Measurements from ENCODE around the gene TMEFF1. TPM values are rescaled to one million over a fixed set of nuclear protein-coding genes. Genes with fewer than 3 reads are reported as not detected.
A peak's percentile ranks its signal among the peaks of the same experiment; 100 is the strongest.
"Not testable (repeated sequence)": the region's sequence is repeated elsewhere in the genome, so short reads cannot be mapped to it uniquely, and the experiment has no call there.

The TMEFF1 gene
- polyA plus RNA-seq, 4 donors: 0.30 to 0.90 TPM; not detected in 2

GRCh38 chr9:100515578-100516494 lies 42.9 kb downstream of the TMEFF1 start:
- DNase-seq: peak in 1 of 2 donors; percentile 6
- no peaks in the 10 kb centered on the region for H3K36me3 ChIP-seq (ENCODE audit: control insufficient read depth in 3 of 3, insufficient read depth in 2 of 3, low read depth in 1 of 3, low read length in 3 of 3)
- no peak overlapping the region for H3K27ac ChIP-seq (ENCODE audit: low read depth in 1 of 3, low read length in 2 of 3)
- no peak for FAIRE-seq
- H3K4me3 ChIP-seq (ENCODE audit: low read depth in 1 of 3, low read length in 3 of 3): no peak overlapping the region
- H3K27me3 ChIP-seq (ENCODE audit: control insufficient read depth in 3 of 3, insufficient read depth in 3 of 3, low read length in 3 of 3): no peaks in the 10 kb centered on the region
- no peaks in the 10 kb centered on the region for H3K4me1 ChIP-seq (ENCODE audit: control insufficient read depth in 3 of 3, insufficient read depth in 2 of 3, low read depth in 1 of 3, low read length in 2 of 3)
- 69 to 77% (median 73%) methylated on average over 6 of the region's 6 CpGs for WGBS, 3 donors
- no peaks in the 10 kb centered on the region for H3K9me3 ChIP-seq (ENCODE audit: control insufficient read depth in 2 of 2, insufficient read depth in 1 of 2, low read depth in 1 of 2, low read length in 1 of 2)

DNA sequence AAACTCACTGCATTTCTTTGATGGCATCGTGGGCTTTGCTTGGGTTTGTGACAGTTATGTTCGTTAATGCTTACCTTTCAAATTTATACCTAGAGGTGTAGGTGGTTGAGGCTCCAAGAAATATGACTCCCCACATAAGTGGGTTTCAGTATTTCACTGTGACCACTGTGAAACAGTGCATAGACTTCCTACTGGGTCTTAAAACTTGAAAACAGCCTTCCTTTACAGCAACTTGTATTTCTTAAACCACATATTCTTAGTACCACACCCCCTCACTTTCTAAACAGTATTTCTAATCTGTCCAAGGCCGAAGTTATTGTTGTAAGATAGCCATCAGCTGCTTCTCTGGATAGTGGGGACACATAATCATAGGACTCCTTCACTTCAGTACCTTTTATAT lies 48.3 kb downstream of the TMEFF1 start:
- Histone ChIP-seq H3K27ac (ENCODE audit: low read depth in 1 of 3, low read length in 2 of 3) (no peak overlapping the region), H3K36me3 (ENCODE audit: control insufficient read depth in 3 of 3, insufficient read depth in 2 of 3, low read depth in 1 of 3, low read length in 3 of 3) (no peaks in the 10 kb centered on the region), H3K9me3 (ENCODE audit: control insufficient read depth in 2 of 2, insufficient read depth in 1 of 2, low read depth in 1 of 2, low read length in 1 of 2) (no peaks in the 10 kb centered on the region), H3K4me1 (ENCODE audit: control insufficient read depth in 3 of 3, insufficient read depth in 2 of 3, low read depth in 1 of 3, low read length in 2 of 3) (no peaks in the 10 kb centered on the region), H3K4me3 (ENCODE audit: low read depth in 1 of 3, low read length in 3 of 3) (no peak overlapping the region), H3K27me3 (ENCODE audit: control insufficient read depth in 3 of 3, insufficient read depth in 3 of 3, low read length in 3 of 3) (no peaks in the 10 kb centered on the region)
- 60 to 80% (median 66%) methylated on average over 3 of the region's 3 CpGs for WGBS, 3 donors
- no peak for FAIRE-seq
- DNase-seq: no peak

DNA sequence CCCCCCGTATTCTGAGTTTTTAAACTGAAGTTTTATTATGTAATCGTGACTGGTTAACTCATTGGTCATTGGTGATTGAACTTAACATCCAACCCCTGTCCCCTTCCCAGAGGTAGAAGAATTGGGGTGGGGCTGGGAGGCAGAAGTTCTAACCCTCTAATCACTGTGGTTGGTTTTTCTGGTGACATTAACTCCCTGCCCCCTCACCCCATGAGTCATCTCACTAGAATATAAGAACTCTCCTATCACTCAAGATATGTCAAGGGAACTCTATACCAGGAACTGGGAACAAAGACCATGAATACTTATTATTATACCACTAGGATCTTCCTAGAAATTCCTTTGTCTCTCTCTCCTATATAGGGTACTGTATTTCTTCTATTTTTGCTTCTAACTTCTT lies 52.6 kb downstream of the TMEFF1 start:
- 94 to 100% (median 100%) methylated on average over 2 of the region's 2 CpGs for WGBS, 3 donors
- Histone ChIP-seq H3K27ac (ENCODE audit: low read depth in 1 of 3, low read length in 2 of 3) (no peak overlapping the region), H3K36me3 (ENCODE audit: control insufficient read depth in 3 of 3, insufficient read depth in 2 of 3, low read depth in 1 of 3, low read length in 3 of 3) (no peaks in the 10 kb centered on the region), H3K9me3 (ENCODE audit: control insufficient read depth in 2 of 2, insufficient read depth in 1 of 2, low read depth in 1 of 2, low read length in 1 of 2) (no peaks in the 10 kb centered on the region), H3K4me1 (ENCODE audit: control insufficient read depth in 3 of 3, insufficient read depth in 2 of 3, low read depth in 1 of 3, low read length in 2 of 3) (no peaks in the 10 kb centered on the region), H3K4me3 (ENCODE audit: low read depth in 1 of 3, low read length in 3 of 3) (no peak overlapping the region), H3K27me3 (ENCODE audit: control insufficient read depth in 3 of 3, insufficient read depth in 3 of 3, low read length in 3 of 3) (no peaks in the 10 kb centered on the region)
- DNase-seq (no peak), FAIRE-seq (no peak)

DNA sequence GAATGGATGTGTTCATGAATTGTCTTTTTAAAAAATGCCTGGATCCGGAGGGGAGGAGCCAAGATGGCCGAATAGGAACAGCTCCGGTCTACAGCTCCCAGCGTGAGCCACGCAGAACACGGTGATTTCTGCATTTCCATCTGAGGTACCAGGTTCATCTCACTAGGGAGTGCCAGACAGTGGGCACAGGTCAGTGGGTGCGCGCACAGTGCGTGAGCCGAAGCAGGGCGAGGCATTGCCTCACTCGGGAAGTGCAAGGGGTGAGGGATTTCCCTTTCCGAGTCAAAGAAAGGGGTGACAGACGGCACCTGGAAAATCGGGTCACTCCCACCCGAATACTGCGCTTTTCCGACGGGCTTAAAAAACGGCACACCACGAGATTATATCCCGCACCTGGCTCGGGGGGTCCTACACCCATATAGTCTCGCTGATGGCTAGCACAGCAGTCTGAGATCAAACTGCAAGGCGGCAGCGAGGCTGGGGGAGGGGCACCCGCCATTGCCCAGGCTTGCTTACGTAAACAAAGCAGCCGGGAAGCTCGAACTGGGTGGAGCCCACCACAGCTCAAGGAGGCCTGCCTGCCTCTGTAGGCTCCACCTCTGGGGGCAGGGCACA lies 54.3 kb downstream of the TMEFF1 start:
- 92 to 97% (median 94%) methylated on average over 27 to 30 of the region's 30 CpGs for WGBS, 3 donors
- H3K36me3 ChIP-seq (ENCODE audit: control insufficient read depth in 3 of 3, insufficient read depth in 2 of 3, low read depth in 1 of 3, low read length in 3 of 3); H3K27me3 ChIP-seq (ENCODE audit: control insufficient read depth in 3 of 3, insufficient read depth in 3 of 3, low read length in 3 of 3); H3K4me3 ChIP-seq (ENCODE audit: low read depth in 1 of 3, low read length in 3 of 3); FAIRE-seq; DNase-seq; H3K9me3 ChIP-seq (ENCODE audit: control insufficient read depth in 2 of 2, insufficient read depth in 1 of 2, low read depth in 1 of 2, low read length in 1 of 2); H3K4me1 ChIP-seq (ENCODE audit: control insufficient read depth in 3 of 3, insufficient read depth in 2 of 3, low read depth in 1 of 3, low read length in 2 of 3); H3K27ac ChIP-seq (ENCODE audit: low read depth in 1 of 3, low read length in 2 of 3): not testable (repeated sequence)

GRCh38 chr9:100534401-100534800 lies 61.5 kb downstream of the TMEFF1 start:
- WGBS, 3 donors: 80 to 87% (median 84%) methylated on average over 4 of the region's 4 CpGs
- no peaks in the 10 kb centered on the region for H3K4me1 ChIP-seq (ENCODE audit: control insufficient read depth in 3 of 3, insufficient read depth in 2 of 3, low read depth in 1 of 3, low read length in 2 of 3)
- H3K27me3 ChIP-seq (ENCODE audit: control insufficient read depth in 3 of 3, insufficient read depth in 3 of 3, low read length in 3 of 3): no peaks in the 10 kb centered on the region
- no peak overlapping the region for H3K4me3 ChIP-seq (ENCODE audit: low read depth in 1 of 3, low read length in 3 of 3)
- no peak overlapping the region for H3K27ac ChIP-seq (ENCODE audit: low read depth in 1 of 3, low read length in 2 of 3)
- FAIRE-seq: no peak
- no peaks in the 10 kb centered on the region for H3K36me3 ChIP-seq (ENCODE audit: control insufficient read depth in 3 of 3, insufficient read depth in 2 of 3, low read depth in 1 of 3, low read length in 3 of 3)
- DNase-seq: no peak
- no peaks in the 10 kb centered on the region for H3K9me3 ChIP-seq (ENCODE audit: control insufficient read depth in 2 of 2, insufficient read depth in 1 of 2, low read depth in 1 of 2, low read length in 1 of 2)

DNA sequence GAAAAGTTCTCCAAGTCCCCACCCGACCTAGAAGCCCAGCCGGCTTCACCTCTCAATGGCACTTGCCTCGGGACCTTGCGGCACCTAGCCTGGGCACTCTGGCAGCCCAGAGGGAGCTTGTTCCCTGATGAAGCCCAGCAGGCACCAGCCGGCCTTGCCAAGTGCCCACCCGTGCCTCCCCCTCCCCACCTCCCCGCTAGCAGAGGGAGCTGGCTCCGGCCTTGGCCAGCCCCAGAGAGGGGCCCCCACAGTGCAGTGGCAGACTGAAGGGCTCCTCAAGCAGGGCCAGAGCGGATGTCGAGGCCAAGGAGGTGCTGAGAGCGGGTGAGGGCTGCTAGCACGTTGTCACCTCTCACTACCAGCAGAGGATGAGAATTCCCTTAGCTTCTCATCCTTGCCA lies 67.4 kb downstream of the TMEFF1 start:
- 91 to 96% (median 95%) methylated on average over 12 of the region's 12 CpGs for WGBS, 3 donors
- Histone ChIP-seq H3K36me3 (ENCODE audit: control insufficient read depth in 3 of 3, insufficient read depth in 2 of 3, low read depth in 1 of 3, low read length in 3 of 3) (no peaks in the 10 kb centered on the region), H3K4me1 (ENCODE audit: control insufficient read depth in 3 of 3, insufficient read depth in 2 of 3, low read depth in 1 of 3, low read length in 2 of 3) (no peaks in the 10 kb centered on the region), H3K27ac (ENCODE audit: low read depth in 1 of 3, low read length in 2 of 3) (no peak overlapping the region), H3K27me3 (ENCODE audit: control insufficient read depth in 3 of 3, insufficient read depth in 3 of 3, low read length in 3 of 3) (no peaks in the 10 kb centered on the region), H3K4me3 (ENCODE audit: low read depth in 1 of 3, low read length in 3 of 3) (no peak overlapping the region), H3K9me3 (ENCODE audit: control insufficient read depth in 2 of 2, insufficient read depth in 1 of 2, low read depth in 1 of 2, low read length in 1 of 2) (peaks cover 0 to 12% of the 10 kb centered on the region in 2 donors)
- no peak for DNase-seq
- FAIRE-seq: no peak

DNA sequence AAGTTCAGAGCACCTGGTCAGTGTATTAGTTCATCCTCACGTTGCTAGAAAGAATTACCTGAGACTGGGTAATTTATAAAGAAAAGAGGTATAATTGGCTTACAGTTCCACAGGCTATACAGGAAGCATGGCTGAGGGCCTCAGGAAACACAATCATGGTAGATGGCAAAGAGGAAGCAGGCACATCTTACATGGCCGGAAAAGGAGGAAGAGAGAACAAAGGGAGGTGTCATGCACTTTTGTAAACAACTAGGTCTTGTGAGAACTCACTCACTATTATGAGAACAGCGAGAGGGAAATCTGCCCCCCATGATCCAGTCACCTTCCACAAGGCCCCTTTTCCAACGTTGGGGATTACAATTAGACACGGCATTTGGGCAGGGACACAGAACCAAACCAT lies 76.1 kb downstream of the TMEFF1 start:
- Histone ChIP-seq H3K27ac (ENCODE audit: low read depth in 1 of 3, low read length in 2 of 3) (no peak overlapping the region), H3K36me3 (ENCODE audit: control insufficient read depth in 3 of 3, insufficient read depth in 2 of 3, low read depth in 1 of 3, low read length in 3 of 3) (no peaks in the 10 kb centered on the region), H3K27me3 (ENCODE audit: control insufficient read depth in 3 of 3, insufficient read depth in 3 of 3, low read length in 3 of 3) (no peaks in the 10 kb centered on the region), H3K4me3 (ENCODE audit: low read depth in 1 of 3, low read length in 3 of 3) (no peak overlapping the region), H3K4me1 (ENCODE audit: control insufficient read depth in 3 of 3, insufficient read depth in 2 of 3, low read depth in 1 of 3, low read length in 2 of 3) (no peaks in the 10 kb centered on the region), H3K9me3 (ENCODE audit: control insufficient read depth in 2 of 2, insufficient read depth in 1 of 2, low read depth in 1 of 2, low read length in 1 of 2) (peaks cover 0 to 15% of the 10 kb centered on the region in 2 donors)
- no peak for FAIRE-seq
- 83 to 88% (median 86%) methylated on average over 5 of the region's 5 CpGs for WGBS, 3 donors
- DNase-seq: no peak

GRCh38 chr9:100554935-100555401 lies 82.0 kb downstream of the TMEFF1 start:
- H3K27ac ChIP-seq (ENCODE audit: low read depth in 1 of 3, low read length in 2 of 3): no peak overlapping the region
- 57 to 88% (median 86%) methylated on average over 2 of the region's 2 CpGs for WGBS, 3 donors
- DNase-seq (no peak), FAIRE-seq (no peak)
- no peak overlapping the region for H3K4me3 ChIP-seq (ENCODE audit: low read depth in 1 of 3, low read length in 3 of 3)
- no peaks in the 10 kb centered on the region for H3K36me3 ChIP-seq (ENCODE audit: control insufficient read depth in 3 of 3, insufficient read depth in 2 of 3, low read depth in 1 of 3, low read length in 3 of 3)
- H3K9me3 ChIP-seq (ENCODE audit: control insufficient read depth in 2 of 2, insufficient read depth in 1 of 2, low read depth in 1 of 2, low read length in 1 of 2): no peaks in the 10 kb centered on the region
- no peaks in the 10 kb centered on the region for H3K27me3 ChIP-seq (ENCODE audit: control insufficient read depth in 3 of 3, insufficient read depth in 3 of 3, low read length in 3 of 3)
- no peaks in the 10 kb centered on the region for H3K4me1 ChIP-seq (ENCODE audit: control insufficient read depth in 3 of 3, insufficient read depth in 2 of 3, low read depth in 1 of 3, low read length in 2 of 3)
